H1 (cell line): ENCODE results near the gene HDAC9.

Experiments
- CTCF ChIP-seq, 3 experiments: IDR thresholded peaks; 1 replicate in 2 of 3; 2 replicates in 1 of 3; pipeline versions ENCODE4 v1.5.1 to v1.6.1; 2011; ENCODE audit warnings: low read length in 3 of 3, mild to moderate bottlenecking in 3 of 3, inconsistent platforms in 2 of 3, low read depth in 1 of 3, moderate library complexity in 1 of 3; ENCODE audit not compliant: insufficient read depth in 1 of 3; ENCODE audit errors: control extremely low read depth in 1 of 3
- MAFK ChIP-seq: IDR thresholded peaks from 2 replicates; pipeline ENCODE4 v1.6.1; 2012; ENCODE audit warnings: low read depth, mild to moderate bottlenecking, improper control_type of control experiment, low read length
- POLR2AphosphoS5 ChIP-seq: IDR thresholded peaks from 2 replicates; pipeline ENCODE4 v1.6.1; 2011; ENCODE audit warnings: low read depth, low read length

- TF ChIP-seq POLR2AphosphoS5, result no peak
- TF ChIP-seq CTCF (IDR thresholded peaks at IDR 0.05; ENCODE audit: control extremely low read depth in 1 of 3, insufficient read depth in 1 of 3, low read depth in 1 of 3, low read length in 3 of 3), result no peak
- TF ChIP-seq MAFK, result no peak
These were observed 35.9 kb upstream of the HDAC9 start for GRCh38 chr7:18459484-18460245.
